B cell (primary cell): ENCODE results near the gene FMN1. TPM values are rescaled to one million over a fixed set of nuclear protein-coding genes. Genes with fewer than 3 reads are reported as not detected.

ENCODE experiments used
- ATAC-seq: fragments of 200-7000 bp; cut with Tn5 transposase; one replicate; pipeline ENCODE4 v1.10.0; 2021; ENCODE audit warnings: low read depth, mild to moderate bottlenecking, moderate number of reproducible peaks, moderate library complexity
- CTCF ChIA-PET: fragments of 350-600 bp; sonication (Branson Sonifier 250); formaldehyde crosslinking; loops from one replicate; lab custom pipeline; 2021; ENCODE audit warnings: antibody characterized with exemption, inconsistent platforms; lab: Charles Lee
- POLR2A ChIA-PET: fragments of 350-600 bp; sonication (Branson Sonifier 250); formaldehyde crosslinking; loops from one replicate; lab custom pipeline; 2021; ENCODE audit warnings: antibody characterized with exemption; lab: Charles Lee
- DNase-seq: peaks from one replicate; pipeline ENCODE4 v3.0.0; 2013
- H2AFZ ChIP-seq: 2 replicates; pipeline ENCODE4 v1.6.1; 2012; ENCODE audit warnings: mild to moderate bottlenecking, low read depth, low read length; ENCODE audit not compliant: insufficient read depth, poor library complexity, severe bottlenecking
- H3K27ac ChIP-seq, 2 donors: 1 replicate in 1 of 2; 2 replicates in 1 of 2; pipeline ENCODE4 v1.5.1; 2012 to 2013; ENCODE audit warnings: low read length in 2 of 2, mild to moderate bottlenecking in 2 of 2, moderate library complexity in 1 of 2
- H3K27me3 ChIP-seq, 4 experiments: fragments of 200-600 bp in 1 of 4; sonication (generic) in 1 of 4; replicated peaks in 1 of 4; 1 replicate in 2 of 4; 2 replicates in 2 of 4; pipeline versions ENCODE4 v1.6.1 to v1.7.0; 2013 to 2016; ENCODE audit warnings: low read length in 3 of 4, mild to moderate bottlenecking in 2 of 4, mixed read lengths in 1 of 4, moderate library complexity in 1 of 4; ENCODE audit not compliant: insufficient read depth in 4 of 4, control insufficient read depth in 3 of 4; ENCODE audit errors: control extremely low read depth in 1 of 4
- H3K36me3 ChIP-seq, 2 experiments: replicated peaks in 1 of 2; 1 replicate in 1 of 2; 2 replicates in 1 of 2; pipeline versions ENCODE4 v1.6.1 to v1.7.1; 2013; ENCODE audit warnings: low read length in 1 of 2; ENCODE audit not compliant: insufficient read depth in 2 of 2, control insufficient read depth in 1 of 2; ENCODE audit errors: control extremely low read depth in 1 of 2, extremely low read depth in 1 of 2
- H3K4me1 ChIP-seq, 2 donors: fragments of 200-600 bp in 1 of 2; sonication (generic) in 1 of 2; 1 replicate in 1 of 2; 2 replicates in 1 of 2; pipeline versions ENCODE4 v1.5.1 to v1.6.1; 2013 to 2017; ENCODE audit warnings: low read length in 2 of 2; ENCODE audit not compliant: control insufficient read depth in 2 of 2, insufficient read depth in 2 of 2
- H3K4me2 ChIP-seq: replicated peaks from 2 replicates; pipeline ENCODE3; 2012; ENCODE audit warnings: mild to moderate bottlenecking, low read depth, low read length; ENCODE audit not compliant: poor library complexity, severe bottlenecking
- H3K4me3 ChIP-seq, 5 experiments: fragments of 200-600 bp in 1 of 5; sonication (generic) in 1 of 5; 1 replicate in 3 of 5; 2 replicates in 2 of 5; pipeline versions ENCODE4 v1.5.1 to v1.7.0; 2011 to 2016; ENCODE audit warnings: low read length in 4 of 5, mild to moderate bottlenecking in 4 of 5, low read depth in 2 of 5, control low read depth in 1 of 5, moderate library complexity in 1 of 5; ENCODE audit not compliant: insufficient read depth in 1 of 5; ENCODE audit errors: control extremely low read depth in 1 of 5, extremely low read depth in 1 of 5
- H3K79me2 ChIP-seq: fragments of 200-600 bp; sonication (generic); one replicate; pipeline ENCODE4 v1.6.0; 2016; ENCODE audit warnings: low read length; ENCODE audit not compliant: control insufficient read depth, insufficient read depth
- H3K9ac ChIP-seq: fragments of 200-600 bp; sonication (generic); 2 replicates; pipeline ENCODE4 v1.6.1; 2017; ENCODE audit warnings: mild to moderate bottlenecking, low read length, moderate library complexity
- H3K9me3 ChIP-seq, 3 donors: one replicate each; pipeline versions ENCODE4 v1.6.1 to v1.7.1; 2013; ENCODE audit warnings: low read length in 2 of 3; ENCODE audit not compliant: control insufficient read depth in 2 of 3, insufficient read depth in 1 of 3; ENCODE audit errors: control extremely low read depth in 1 of 3
- H4K20me1 ChIP-seq: 2 replicates; pipeline ENCODE4 v1.6.0; 2012; ENCODE audit warnings: mild to moderate bottlenecking, low read length; ENCODE audit not compliant: insufficient read depth, control insufficient read depth, poor library complexity, severe bottlenecking
- H3K27ac Mint-ChIP-seq: one replicate; pipeline ENCODE4 v1.8.0; 2021; ENCODE audit warnings: mixed read lengths
- H3K27me3 Mint-ChIP-seq: one replicate; pipeline ENCODE4 v1.8.0; 2021; ENCODE audit warnings: mixed read lengths
- H3K4me1 Mint-ChIP-seq: one replicate; pipeline ENCODE4 v1.8.0; 2021; ENCODE audit warnings: mixed read lengths
- H3K4me3 Mint-ChIP-seq: one replicate; pipeline ENCODE4 v1.8.0; 2021; ENCODE audit warnings: mixed read lengths
- H3K9me3 Mint-ChIP-seq: one replicate; pipeline ENCODE4 v1.8.0; 2022; ENCODE audit warnings: mixed read lengths; ENCODE audit not compliant: insufficient read depth
- CTCF ChIP-seq: fragments of 200-600 bp; IDR thresholded peaks from one replicate; pipeline ENCODE4 v1.8.0; 2022; ENCODE audit warnings: antibody characterized with exemption, mild to moderate bottlenecking
- EZH2 ChIP-seq: IDR thresholded peaks from 2 replicates; pipeline ENCODE4 v1.6.1; 2012; ENCODE audit warnings: borderline replicate concordance, low read depth, mild to moderate bottlenecking, moderate library complexity, low read length; ENCODE audit not compliant: insufficient read depth, poor library complexity, severe bottlenecking
- WGBS: methylation state at CpG from one replicate; pipeline ENCODE4 v1.1.5; 2013; ENCODE audit warnings: missing lambda C conversion rate; ENCODE audit not compliant: insufficient coverage; 5-methylcytosine and 5-hydroxymethylcytosine counted together
- intact Hi-C: fragments of 100-400 bp; cut with micrococcal nuclease; formaldehyde crosslinking; loops from one replicate; pipeline ENCODE4 v1.10.0; 2022
- polyA plus RNA-seq: library from polyadenylated mRNA; depleted of rRNA; stranded (reverse); fragments of >200 nt; gene quantifications from 2 replicates; pipeline ENCODE4 v1.2.3, GENCODE V29; 2012
- total RNA-seq, 2 donors: library from RNA; stranded (reverse); fragments of 120-200 nt in 1 of 2; gene quantifications; 1 replicate in 1 of 2; 2 replicates in 1 of 2; pipeline versions ENCODE4 v1.2.3 to v1.2.4, GENCODE V29; 2013 to 2022

The FMN1 gene
- total and polyA plus RNA-seq, 2 donors (not counting 1 experiment from before 2014, with no cell fraction given) = 0.21 to 0.96 TPM

DNA sequence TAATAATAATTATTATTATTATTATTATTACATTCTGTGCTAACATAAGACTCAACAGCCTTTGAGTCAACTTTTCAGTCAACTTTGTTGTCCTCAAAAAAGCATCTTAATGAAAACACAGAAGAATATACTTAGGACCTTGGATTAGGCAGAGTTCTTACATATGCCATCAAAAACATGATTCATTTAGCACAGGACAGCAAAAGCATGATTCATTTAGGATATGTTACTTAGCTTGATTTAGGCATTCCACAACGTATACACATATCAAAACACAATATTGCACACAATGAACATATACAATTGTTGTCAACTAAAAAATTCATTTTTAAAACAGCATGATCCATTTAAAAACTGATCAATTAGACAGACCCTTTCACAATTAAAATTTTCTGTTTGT lies 213.0 kb downstream of the FMN1 start:
- Mint-ChIP-seq H3K9me3 (no peaks in the 10 kb centered on the region), H3K4me3 (no peak overlapping the region), H3K27me3 (peaks cover 22% of the 10 kb centered on the region), H3K4me1 (no peaks in the 10 kb centered on the region), H3K27ac (no peak overlapping the region)
- H3K79me2 ChIP-seq = no peaks in the 10 kb centered on the region
- no peaks in the 10 kb centered on the region for H3K4me1 ChIP-seq
- no peak overlapping the region for H3K27ac ChIP-seq
- no peak overlapping the region for H3K9ac ChIP-seq
- DNase-seq (no peak), ATAC-seq (no peak)
- CTCF ChIA-PET = no interaction called here
- POLR2A ChIA-PET = no interaction called here
- H3K36me3 ChIP-seq = no peaks in the 10 kb centered on the region
- H3K27me3 ChIP-seq = no peaks in the 10 kb centered on the region
- no peaks in the 10 kb centered on the region for H3K9me3 ChIP-seq
- H2AFZ ChIP-seq = no peak overlapping the region
- H3K4me2 ChIP-seq = no peak overlapping the region
- no CpG with 5 or more reads among the region's 1 CpG for WGBS
- intact Hi-C loops = no loop called here
- no peak overlapping the region for H3K4me3 ChIP-seq
- H4K20me1 ChIP-seq = no peaks in the 10 kb centered on the region
- no peak for TF ChIP-seq CTCF
- no peak for TF ChIP-seq EZH2

- no peak overlapping the region for H3K9ac ChIP-seq
- intact Hi-C loops = no loop called here
- Mint-ChIP-seq H3K27me3 (peaks cover 25% of the 10 kb centered on the region), H3K4me3 (no peak overlapping the region), H3K27ac (no peak overlapping the region), H3K4me1 (no peaks in the 10 kb centered on the region), H3K9me3 (no peaks in the 10 kb centered on the region)
- WGBS = 67% methylated on average over 1 of the region's 3 CpGs
- H4K20me1 ChIP-seq = no peaks in the 10 kb centered on the region
- no peak overlapping the region for H3K4me3 ChIP-seq
- TF ChIP-seq CTCF = no peak
- no peak for TF ChIP-seq EZH2
- CTCF ChIA-PET = interaction anchor here (1.0 kb wide), 1 partner anchor 317 kb away, joined by 3 read pairs; no protein-coding TSS in a partner anchor
- H3K36me3 ChIP-seq = no peaks in the 10 kb centered on the region
- no peaks in the 10 kb centered on the region for H3K79me2 ChIP-seq
- no peaks in the 10 kb centered on the region for H3K27me3 ChIP-seq
- DNase-seq (no peak), ATAC-seq (no peak)
- H3K4me2 ChIP-seq = no peak overlapping the region
- POLR2A ChIA-PET = no interaction called here
- H3K27ac ChIP-seq = no peak overlapping the region
- H3K4me1 ChIP-seq = no peaks in the 10 kb centered on the region
- no peak overlapping the region for H2AFZ ChIP-seq
- H3K9me3 ChIP-seq = no peaks in the 10 kb centered on the region
These were observed 214.8 kb downstream of the FMN1 start for GRCh38 chr15:32979710-32980109.
